Activated naive CD4-positive, alpha-beta T cell treated with anti-CD3 and anti-CD28 coated beads, Interleukin-2, amount 50 U/mL, for 24 hours (primary cell): ENCODE results near the gene OSGIN1.

ENCODE experiments used
- H3K27ac Mint-ChIP-seq: one replicate; pipeline ENCODE4 v1.8.0; 2021; ENCODE audit warnings: mild to moderate bottlenecking, mixed read lengths
- H3K27me3 Mint-ChIP-seq: one replicate; pipeline ENCODE4 v1.8.0; 2021; ENCODE audit warnings: mixed read lengths
- H3K36me3 Mint-ChIP-seq: one replicate; pipeline ENCODE4 v1.8.0; 2021; ENCODE audit warnings: mixed read lengths
- H3K4me1 Mint-ChIP-seq: one replicate; pipeline ENCODE4 v1.8.0; 2021; ENCODE audit warnings: mixed read lengths
- H3K4me3 Mint-ChIP-seq: one replicate; pipeline ENCODE4 v1.8.0; 2021; ENCODE audit warnings: mild to moderate bottlenecking, mixed read lengths
- H3K9me3 Mint-ChIP-seq: one replicate; pipeline ENCODE4 v1.8.0; 2021; ENCODE audit warnings: mixed read lengths

The OSGIN1 gene, protein sequence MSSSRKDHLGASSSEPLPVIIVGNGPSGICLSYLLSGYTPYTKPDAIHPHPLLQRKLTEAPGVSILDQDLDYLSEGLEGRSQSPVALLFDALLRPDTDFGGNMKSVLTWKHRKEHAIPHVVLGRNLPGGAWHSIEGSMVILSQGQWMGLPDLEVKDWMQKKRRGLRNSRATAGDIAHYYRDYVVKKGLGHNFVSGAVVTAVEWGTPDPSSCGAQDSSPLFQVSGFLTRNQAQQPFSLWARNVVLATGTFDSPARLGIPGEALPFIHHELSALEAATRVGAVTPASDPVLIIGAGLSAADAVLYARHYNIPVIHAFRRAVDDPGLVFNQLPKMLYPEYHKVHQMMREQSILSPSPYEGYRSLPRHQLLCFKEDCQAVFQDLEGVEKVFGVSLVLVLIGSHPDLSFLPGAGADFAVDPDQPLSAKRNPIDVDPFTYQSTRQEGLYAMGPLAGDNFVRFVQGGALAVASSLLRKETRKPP

DNA sequence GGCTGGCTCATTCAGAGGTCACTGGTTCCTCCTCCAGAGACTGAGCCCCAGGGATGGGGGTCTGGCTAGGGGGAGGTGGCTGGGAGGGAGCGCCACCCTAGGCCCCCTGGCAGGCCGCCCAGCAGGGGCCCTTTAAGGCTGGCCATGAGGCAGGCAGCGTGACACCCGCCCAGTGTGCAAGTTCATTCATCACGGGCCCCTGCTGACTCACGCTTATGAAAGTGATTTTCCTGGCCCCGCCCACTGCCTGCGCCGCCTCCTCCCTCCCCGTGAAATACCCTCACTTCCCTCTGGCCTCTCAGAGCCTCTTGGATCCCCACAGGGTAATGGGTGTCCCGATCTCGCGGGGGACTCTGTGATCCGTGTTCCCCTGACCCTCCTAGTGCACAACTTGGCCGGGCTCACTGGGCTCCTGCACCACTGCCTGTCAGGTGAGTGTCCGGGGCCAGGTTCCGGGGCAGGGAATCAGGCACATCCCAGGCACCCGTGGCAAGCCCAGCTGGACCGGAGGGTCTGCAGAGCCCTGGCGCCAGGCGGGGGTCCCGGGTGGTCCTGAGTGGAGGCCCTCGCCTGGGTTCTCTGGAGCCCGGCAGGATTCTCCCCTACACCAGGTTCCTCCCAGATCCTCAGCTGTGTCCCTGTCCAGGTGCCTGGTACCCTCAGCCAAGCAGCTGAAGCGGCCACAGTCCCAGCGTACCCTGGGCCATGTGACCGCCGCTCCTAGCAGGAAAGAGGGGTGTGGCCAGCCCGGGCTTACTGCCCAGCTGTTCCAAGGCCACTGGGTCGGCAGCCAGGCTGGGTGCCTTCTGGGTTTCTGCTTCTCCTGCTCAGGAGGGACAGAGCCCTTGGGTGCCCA, at the start of gene OSGIN1:
TSS of gene OSGIN1 (plus strand) at position 301 of the 856 bp plus-strand sequence. CDS start 4,432 bp downstream, outside the sequence.
- Mint-ChIP-seq H3K4me3 (peak within 1 kb of the TSS; percentile 76), H3K36me3 (no peaks in the 10 kb centered on the region), H3K4me1 (peaks cover 15% of the 10 kb centered on the region), H3K27me3 (peaks cover 9% of the 10 kb centered on the region), H3K9me3 (no peaks in the 10 kb centered on the region), H3K27ac (peak within 1 kb of the TSS; percentile 89)

GRCh38 chr16:83903751-83904150, 49.3 kb upstream of the OSGIN1 start:
- Mint-ChIP-seq H3K27ac (no peak overlapping the region), H3K27me3 (no peaks in the 10 kb centered on the region), H3K36me3 (peaks cover 4% of the 10 kb centered on the region), H3K4me1 (peaks cover 45% of the 10 kb centered on the region), H3K4me3 (no peak overlapping the region), H3K9me3 (no peaks in the 10 kb centered on the region)

- no peaks in the 10 kb centered on the region for H3K9me3 Mint-ChIP-seq
- H3K27me3 Mint-ChIP-seq: no peaks in the 10 kb centered on the region
- H3K27ac Mint-ChIP-seq: no peak overlapping the region
- H3K4me3 Mint-ChIP-seq: no peak overlapping the region
- peaks cover 5% of the 10 kb centered on the region for H3K36me3 Mint-ChIP-seq
- H3K4me1 Mint-ChIP-seq: peaks cover 24% of the 10 kb centered on the region
Measured at GRCh38 chr16:83906683-83907082, 46.4 kb upstream of the OSGIN1 start.

DNA sequence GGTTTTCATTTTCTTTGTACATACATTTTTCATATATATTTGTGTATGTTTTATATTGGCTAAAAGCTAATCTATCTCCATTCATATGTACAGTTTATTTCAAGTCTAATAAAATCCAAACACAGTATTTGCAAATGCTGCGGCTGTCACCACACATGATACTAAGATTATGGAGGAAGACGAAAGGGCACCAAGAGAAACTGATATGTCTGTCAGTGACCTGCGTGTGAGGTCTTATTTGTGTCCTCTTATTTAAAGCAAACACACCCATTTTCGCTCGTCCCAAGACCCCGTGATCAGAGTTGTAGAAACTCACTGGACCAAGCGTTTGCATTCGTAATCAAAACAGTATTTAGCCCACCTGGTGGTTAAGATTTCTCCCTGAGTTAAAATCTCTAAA, 45.9 kb upstream of the OSGIN1 start:
- Mint-ChIP-seq H3K9me3 (no peaks in the 10 kb centered on the region), H3K27ac (no peak overlapping the region), H3K36me3 (peaks cover 5% of the 10 kb centered on the region), H3K4me1 (peaks cover 20% of the 10 kb centered on the region), H3K27me3 (no peaks in the 10 kb centered on the region), H3K4me3 (no peak overlapping the region)

DNA sequence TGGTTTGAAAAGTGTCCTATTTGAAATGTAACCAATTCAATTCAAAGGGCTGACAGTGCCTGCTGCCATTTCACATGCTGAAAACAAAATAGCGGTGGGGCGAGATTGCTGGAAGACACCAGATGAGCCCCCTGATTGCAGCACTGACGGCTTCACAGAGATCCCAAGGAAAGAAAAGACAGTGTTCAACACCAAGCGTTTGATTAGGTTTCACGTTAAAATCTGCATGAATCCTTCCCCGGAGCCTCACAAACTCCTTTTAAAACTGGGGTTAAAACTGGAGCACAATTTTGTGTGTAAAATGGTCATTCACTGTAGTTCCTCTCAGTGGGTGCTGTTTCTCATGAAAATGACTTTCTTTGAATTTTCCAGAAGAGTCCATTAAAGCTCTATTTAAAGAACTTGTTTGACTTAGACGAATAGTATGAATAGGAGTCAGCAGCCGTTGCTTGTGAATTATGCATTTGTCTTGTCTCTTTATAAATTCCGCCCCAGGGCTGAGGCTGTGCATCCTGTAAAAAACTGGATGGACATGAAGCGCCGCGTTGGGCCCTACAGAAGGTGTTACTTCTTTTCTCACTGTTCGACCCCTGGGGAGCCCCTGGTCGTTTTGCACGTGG, 45.3 kb upstream of the OSGIN1 start:
- H3K9me3 Mint-ChIP-seq: no peaks in the 10 kb centered on the region
- H3K27ac Mint-ChIP-seq: no peak overlapping the region
- H3K27me3 Mint-ChIP-seq: no peaks in the 10 kb centered on the region
- H3K36me3 Mint-ChIP-seq: peaks cover 5% of the 10 kb centered on the region
- H3K4me1 Mint-ChIP-seq: peaks cover 13% of the 10 kb centered on the region
- no peak overlapping the region for H3K4me3 Mint-ChIP-seq

DNA sequence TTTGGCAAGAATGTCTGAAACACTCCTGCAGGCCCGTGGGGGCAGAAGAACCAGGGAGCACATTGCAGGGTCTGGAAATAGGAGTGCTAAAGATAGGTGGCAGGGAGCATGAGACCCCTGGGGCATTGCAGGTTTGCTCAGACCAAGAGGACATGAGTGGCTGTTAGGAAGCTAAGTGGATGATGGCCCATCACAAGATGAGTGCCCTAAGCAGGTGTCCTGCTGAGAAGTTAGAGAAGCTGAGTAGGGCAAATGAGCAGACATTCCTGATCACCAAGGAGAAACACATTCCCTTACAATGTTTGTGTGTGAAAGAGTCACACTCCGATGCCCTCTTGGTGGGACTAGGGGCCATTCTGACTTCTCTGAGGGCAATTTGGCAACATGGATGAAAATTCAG, 44.2 kb upstream of the OSGIN1 start:
- no peaks in the 10 kb centered on the region for H3K9me3 Mint-ChIP-seq

GRCh38 chr16:83911290-83911689, 41.8 kb upstream of the OSGIN1 start:
- Mint-ChIP-seq H3K36me3 (peaks cover 11% of the 10 kb centered on the region), H3K9me3 (no peaks in the 10 kb centered on the region), H3K27me3 (no peaks in the 10 kb centered on the region), H3K4me3 (no peak overlapping the region), H3K27ac (no peak overlapping the region), H3K4me1 (peaks cover 4% of the 10 kb centered on the region)

More for the DNA sequence above, 44.2 kb upstream of the OSGIN1 start:
- Mint-ChIP-seq H3K27ac (no peak overlapping the region), H3K4me3 (no peak overlapping the region), H3K27me3 (no peaks in the 10 kb centered on the region), H3K4me1 (peaks cover 5% of the 10 kb centered on the region), H3K36me3 (peaks cover 6% of the 10 kb centered on the region)

DNA sequence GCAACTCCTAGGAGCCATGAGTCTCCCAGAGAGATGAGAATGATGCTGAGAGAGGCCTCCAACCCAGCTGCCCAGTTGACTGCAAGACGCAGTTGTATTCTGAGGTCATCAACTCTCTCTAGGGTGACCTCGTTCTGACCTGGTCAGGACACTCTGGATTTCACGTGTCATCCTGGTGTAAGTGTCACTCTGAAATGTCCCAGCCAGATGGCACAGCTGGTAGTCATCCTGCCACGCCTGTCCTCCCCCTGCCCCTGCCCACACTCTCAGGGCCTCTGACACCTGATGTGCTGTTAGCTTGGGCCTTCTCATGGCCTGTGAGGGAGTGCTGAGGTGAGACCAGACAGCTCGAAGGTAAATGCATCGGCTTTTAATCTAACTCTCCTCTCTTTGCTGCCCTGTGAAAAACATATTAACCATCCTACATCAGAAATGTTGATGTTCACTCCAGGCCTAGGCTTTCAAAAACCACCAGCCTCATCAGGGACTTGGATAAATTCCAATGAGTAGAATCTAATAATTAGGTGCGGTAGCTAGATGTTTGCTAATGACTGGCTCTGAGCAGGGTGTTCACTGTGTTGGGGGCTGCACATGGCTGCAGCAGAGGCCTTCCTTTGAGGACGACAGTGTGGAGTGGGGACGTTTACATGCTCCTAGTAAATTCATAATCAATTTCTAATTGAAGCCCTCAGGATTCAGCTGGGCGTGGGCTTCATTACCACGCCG, 40.4 kb upstream of the OSGIN1 start:
- Mint-ChIP-seq H3K27me3 (no peaks in the 10 kb centered on the region), H3K36me3 (peaks cover 11% of the 10 kb centered on the region), H3K27ac (no peak overlapping the region), H3K4me1 (no peaks in the 10 kb centered on the region), H3K4me3 (no peak overlapping the region), H3K9me3 (no peaks in the 10 kb centered on the region)

GRCh38 chr16:83913245-83913633, 39.8 kb upstream of the OSGIN1 start:
- Mint-ChIP-seq H3K4me1 (no peaks in the 10 kb centered on the region), H3K4me3 (no peak overlapping the region), H3K9me3 (no peaks in the 10 kb centered on the region), H3K27ac (no peak overlapping the region), H3K27me3 (no peaks in the 10 kb centered on the region), H3K36me3 (peaks cover 14% of the 10 kb centered on the region)

- no peak overlapping the region for H3K27ac Mint-ChIP-seq
- no peaks in the 10 kb centered on the region for H3K27me3 Mint-ChIP-seq
- no peaks in the 10 kb centered on the region for H3K9me3 Mint-ChIP-seq
- no peak overlapping the region for H3K4me3 Mint-ChIP-seq
- peaks cover 10% of the 10 kb centered on the region for H3K36me3 Mint-ChIP-seq
- H3K4me1 Mint-ChIP-seq: no peaks in the 10 kb centered on the region
Measured at GRCh38 chr16:83914091-83914710, 38.8 kb upstream of the OSGIN1 start.

- no peak overlapping the region for H3K27ac Mint-ChIP-seq
- no peak overlapping the region for H3K4me3 Mint-ChIP-seq
- peaks cover 9% of the 10 kb centered on the region for H3K36me3 Mint-ChIP-seq
- H3K4me1 Mint-ChIP-seq: no peaks in the 10 kb centered on the region
- H3K27me3 Mint-ChIP-seq: no peaks in the 10 kb centered on the region
- H3K9me3 Mint-ChIP-seq: no peaks in the 10 kb centered on the region
Measured at GRCh38 chr16:83915081-83915480, 38.0 kb upstream of the OSGIN1 start.

- no peaks in the 10 kb centered on the region for H3K4me1 Mint-ChIP-seq
- H3K9me3 Mint-ChIP-seq: no peaks in the 10 kb centered on the region
- H3K27me3 Mint-ChIP-seq: no peaks in the 10 kb centered on the region
- no peak overlapping the region for H3K27ac Mint-ChIP-seq
- peaks cover 10% of the 10 kb centered on the region for H3K36me3 Mint-ChIP-seq
- H3K4me3 Mint-ChIP-seq: no peak overlapping the region
Measured at GRCh38 chr16:83915491-83915890, 37.5 kb upstream of the OSGIN1 start.

DNA sequence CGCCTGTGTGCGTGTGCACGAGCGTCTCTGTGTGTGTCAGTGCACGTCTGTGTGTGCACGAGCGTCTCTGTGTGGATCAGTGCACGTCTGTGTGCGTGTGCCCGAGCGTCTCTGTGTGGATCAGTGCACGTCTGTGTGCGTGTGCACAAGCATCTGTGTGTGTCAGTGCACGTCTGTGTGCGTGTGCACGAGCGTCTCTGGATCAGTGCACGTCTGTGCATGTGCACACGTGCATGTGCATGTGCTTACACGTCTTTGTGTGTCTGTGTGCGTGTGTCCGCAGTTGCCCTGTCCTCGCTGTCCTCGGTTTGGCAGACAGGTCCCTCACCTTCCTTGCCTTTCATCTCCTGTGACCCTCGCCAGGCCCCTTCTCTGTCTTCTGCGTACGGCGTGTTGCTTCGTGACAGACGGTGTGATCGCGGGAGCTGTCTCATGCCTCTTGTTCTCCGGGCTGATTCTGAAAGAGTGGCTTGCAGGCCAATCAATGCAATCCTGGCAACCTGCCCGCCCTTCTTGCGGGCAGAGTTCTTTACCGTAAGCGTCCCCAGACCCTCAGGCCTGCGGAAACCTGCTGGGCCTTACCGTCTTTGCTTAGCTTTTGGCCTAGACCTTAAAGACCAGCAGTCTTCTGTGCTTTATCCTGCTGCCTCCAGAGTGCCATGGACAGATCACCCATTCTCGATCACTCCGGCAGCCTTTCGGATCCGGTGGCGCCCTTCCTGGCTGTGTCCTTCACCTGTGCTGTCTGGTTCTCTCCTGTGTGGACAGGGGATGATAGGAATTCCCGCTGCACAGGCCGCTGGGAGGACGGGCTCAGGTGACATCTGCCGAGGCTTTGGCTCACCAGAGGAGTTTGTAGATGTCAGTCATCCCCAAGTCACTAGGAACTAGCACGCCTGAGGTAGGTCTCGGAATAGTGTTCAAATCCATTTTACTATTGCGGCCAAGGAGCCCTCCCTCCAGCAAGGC, 35.6 kb upstream of the OSGIN1 start:
- no peaks in the 10 kb centered on the region for H3K27me3 Mint-ChIP-seq
- H3K4me3 Mint-ChIP-seq: no peak overlapping the region
- H3K9me3 Mint-ChIP-seq: no peaks in the 10 kb centered on the region
- peaks cover 12% of the 10 kb centered on the region for H3K36me3 Mint-ChIP-seq
- H3K4me1 Mint-ChIP-seq: no peaks in the 10 kb centered on the region
- no peak overlapping the region for H3K27ac Mint-ChIP-seq
